SKM-1 (cell line): ENCODE data around the gene TCF7L1.

Experiments
- DNase-seq: peaks from one replicate; lab custom pipeline; 2025; ENCODE audit not compliant: unreplicated experiment; lab: John Stamatoyannopoulos, UW

TCF7L1 gene

GRCh38 chr2:85273738-85274731 lies 140.8 kb downstream of the TCF7L1 start:
- DNase-seq, result no peak

- no peak for DNase-seq
Observed at GRCh38 chr2:85275984-85276540, 142.9 kb downstream of the TCF7L1 start.

- DNase-seq, result no peak
Observed at GRCh38 chr2:85276571-85277118, 143.5 kb downstream of the TCF7L1 start.

GRCh38 chr2:85277416-85278158 lies 144.4 kb downstream of the TCF7L1 start:
- DNase-seq, result no peak

- no peak for DNase-seq
Observed at GRCh38 chr2:85278361-85278760, 145.2 kb downstream of the TCF7L1 start.

- DNase-seq, result no peak
Observed at GRCh38 chr2:85281553-85281952, 148.4 kb downstream of the TCF7L1 start.

GRCh38 chr2:85282914-85283313 lies 149.7 kb downstream of the TCF7L1 start:
- DNase-seq, result no peak

GRCh38 chr2:85283641-85284040 lies 150.4 kb downstream of the TCF7L1 start:
- no peak for DNase-seq

- no peak for DNase-seq
Observed at GRCh38 chr2:85286918-85287317, 153.7 kb downstream of the TCF7L1 start.

- DNase-seq, result no peak
Observed at GRCh38 chr2:85287721-85288120, 154.5 kb downstream of the TCF7L1 start.

GRCh38 chr2:85288244-85288725 lies 155.1 kb downstream of the TCF7L1 start:
- DNase-seq, result no peak

GRCh38 chr2:85291425-85292023 lies 158.3 kb downstream of the TCF7L1 start:
- no peak for DNase-seq

GRCh38 chr2:85302121-85302520 lies 168.9 kb downstream of the TCF7L1 start:
- DNase-seq, result no peak

- no peak for DNase-seq
Observed at GRCh38 chr2:85303780-85304531, 170.8 kb downstream of the TCF7L1 start.

- no peak for DNase-seq
Observed at GRCh38 chr2:85307527-85307897, 174.3 kb downstream of the TCF7L1 start.

- no peak for DNase-seq
Observed at GRCh38 chr2:85308201-85308600, 175.0 kb downstream of the TCF7L1 start.

- no peak for DNase-seq
Observed at GRCh38 chr2:85308896-85309555, 175.8 kb downstream of the TCF7L1 start.

GRCh38 chr2:85309699-85310321 lies 176.6 kb downstream of the TCF7L1 start:
- peak; percentile 69 for DNase-seq

- no peak for DNase-seq
Observed at GRCh38 chr2:85310330-85310729, 177.1 kb downstream of the TCF7L1 start.
